ENCODE data around the gene PLVAP.

- TF ChIP-seq, protein P1, sequence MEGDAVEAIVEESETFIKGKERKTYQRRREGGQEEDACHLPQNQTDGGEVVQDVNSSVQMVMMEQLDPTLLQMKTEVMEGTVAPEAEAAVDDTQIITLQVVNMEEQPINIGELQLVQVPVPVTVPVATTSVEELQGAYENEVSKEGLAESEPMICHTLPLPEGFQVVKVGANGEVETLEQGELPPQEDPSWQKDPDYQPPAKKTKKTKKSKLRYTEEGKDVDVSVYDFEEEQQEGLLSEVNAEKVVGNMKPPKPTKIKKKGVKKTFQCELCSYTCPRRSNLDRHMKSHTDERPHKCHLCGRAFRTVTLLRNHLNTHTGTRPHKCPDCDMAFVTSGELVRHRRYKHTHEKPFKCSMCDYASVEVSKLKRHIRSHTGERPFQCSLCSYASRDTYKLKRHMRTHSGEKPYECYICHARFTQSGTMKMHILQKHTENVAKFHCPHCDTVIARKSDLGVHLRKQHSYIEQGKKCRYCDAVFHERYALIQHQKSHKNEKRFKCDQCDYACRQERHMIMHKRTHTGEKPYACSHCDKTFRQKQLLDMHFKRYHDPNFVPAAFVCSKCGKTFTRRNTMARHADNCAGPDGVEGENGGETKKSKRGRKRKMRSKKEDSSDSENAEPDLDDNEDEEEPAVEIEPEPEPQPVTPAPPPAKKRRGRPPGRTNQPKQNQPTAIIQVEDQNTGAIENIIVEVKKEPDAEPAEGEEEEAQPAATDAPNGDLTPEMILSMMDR (IDR thresholded peaks at IDR 0.05 in 4 of 5, conservative IDR thresholded peaks at IDR 0.05 in 1 of 5) = no peak
- TF ChIP-seq POLR2A (IDR thresholded peaks at IDR 0.05) = no peak
These were observed 18.7 kb downstream of the PLVAP start for GRCh38 chr19:17358395-17358794.
